Pancreas (tissue), 10 donors: ENCODE data around the gene GAP43. TPM values are rescaled to one million over a fixed set of nuclear protein-coding genes. Genes with fewer than 3 reads are reported as not detected.

Source experiments
- ATAC-seq, 4 donors: fragments of 200-7000 bp; cut with Tn5 transposase; one replicate each; pipeline versions ENCODE4 v1.8.0 to v1.9.1; 2020; ENCODE audit warnings: mild to moderate bottlenecking in 4 of 4, moderate library complexity in 4 of 4
- DNase-seq, 6 donors: peaks; one replicate each; pipeline ENCODE4 v3.0.0-alpha.2; 2020
- FAIRE-seq: peaks from 2 replicates; lab custom pipeline; 2012; peaks lifted over from hg19 to GRCh38; lab: Jason Lieb, UNC
- H3K27ac ChIP-seq, 4 donors: fragments of 200-600 bp; sonication (generic); 1 replicate in 3 of 4; 2 replicates in 1 of 4; pipeline versions ENCODE4 v1.5.0 to v1.8.0; 2020
- H3K27me3 ChIP-seq, 4 donors: fragments of 200-600 bp; one replicate each; pipeline ENCODE4 v1.8.0; 2021
- H3K36me3 ChIP-seq, 3 donors: fragments of 200-600 bp; sonication (generic) in 1 of 3; one replicate each; pipeline versions ENCODE4 v1.5.0 to v1.8.0; 2020 to 2021
- H3K4me1 ChIP-seq, 3 donors: fragments of 200-600 bp; one replicate each; pipeline ENCODE4 v1.8.0; 2021
- H3K4me3 ChIP-seq, 4 donors: fragments of 200-600 bp; sonication (generic) in 2 of 4; one replicate each; pipeline versions ENCODE4 v1.5.0 to v1.8.0; 2020 to 2021
- H3K9me3 ChIP-seq, 4 donors: fragments of 200-600 bp; one replicate each; pipeline ENCODE4 v1.8.0; 2021
- WGBS, 2 donors: extraction: QIAGEN DNeasy Blood & Tissue Kit; methylation state at CpG; one replicate each; pipeline ENCODE4 v1.1.7; 2013; 5-methylcytosine and 5-hydroxymethylcytosine counted together
- intact Hi-C, 3 donors: fragments of 100-400 bp; cut with DNase I; formaldehyde crosslinking; loops; one replicate each; pipeline versions ENCODE4 v1.11.1 to v1.14.2; 2022
- polyA plus RNA-seq, 2 donors: library from polyadenylated mRNA; stranded (reverse); fragments of 200-250 nt; gene quantifications; one replicate each; pipeline ENCODE4 v1.2.3, GENCODE V29; 2013
- total RNA-seq, 6 donors: library from RNA; stranded (reverse); fragmentation: NEBNext Ultra II Directional in 4 of 6; extraction: Animal tissue kit (Norgen Biotek cat#: 25700) in 4 of 6; gene quantifications; one replicate each; pipeline versions ENCODE4 v1.2.1 to v1.2.4, GENCODE V29; 2021 to 2023
- TF ChIP-seq, protein P1 (sequence below), 4 donors: fragments of 200-600 bp; sonication (generic) in 3 of 4; IDR thresholded peaks; one replicate each; pipeline versions ENCODE4 v1.5.0 to v1.8.0; 2021; ENCODE audit warnings: antibody characterized with exemption in 4 of 4
- donor health status: healthy with polysubstance abuse.
- donor health status: DM: no; HTN: no; CAD: no; lungs with moderate emphysema.
- donor health status: DM: no; HTN: no; CAD: no.
- donor health status: control.
- donor health status: control.
- donor health status: Bipolar disorder and iron deficiency.
- donor health status: DM: yes; HTN: yes; CAD: no.
- donor health status: DM: no; HTN: no; CAD: no.
- donor health status: DM: no; HTN: no; CAD: no.
- donor health status: DM: yes; HTN: yes; CAD: no.

GAP43 gene
- total and polyA plus RNA-seq, 8 donors: 0.09 to 2.2 (median 0.21) TPM

DNA sequence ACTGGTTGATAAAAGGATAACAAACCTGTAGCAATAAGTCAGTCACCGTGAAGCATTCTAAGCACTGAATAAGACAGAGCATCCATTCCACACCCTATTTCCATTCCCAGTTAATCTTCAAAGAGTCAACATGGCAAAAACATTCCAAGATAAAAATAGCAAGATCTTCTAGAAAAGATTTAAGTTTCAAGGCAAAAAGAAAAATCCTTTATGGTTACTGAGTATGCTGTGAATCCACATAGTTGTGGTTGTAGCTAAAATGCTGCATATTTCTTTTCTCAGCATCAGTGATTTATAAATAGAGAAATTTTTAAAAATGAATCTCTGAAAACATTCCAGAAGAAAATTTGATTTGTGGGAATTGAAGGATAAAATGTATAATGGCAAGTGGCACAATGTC lies 21.1 kb downstream of the GAP43 start:
- 57 to 68% methylated on average over 1 of the region's 1 CpG for WGBS, 2 donors
- Histone ChIP-seq H3K27me3 (no peaks in the 10 kb centered on the region), H3K27ac (no peak overlapping the region), H3K9me3 (no peaks in the 10 kb centered on the region), H3K36me3 (no peaks in the 10 kb centered on the region), H3K4me3 (no peak overlapping the region), H3K4me1 (no peaks in the 10 kb centered on the region)
- TF ChIP-seq, protein P1, sequence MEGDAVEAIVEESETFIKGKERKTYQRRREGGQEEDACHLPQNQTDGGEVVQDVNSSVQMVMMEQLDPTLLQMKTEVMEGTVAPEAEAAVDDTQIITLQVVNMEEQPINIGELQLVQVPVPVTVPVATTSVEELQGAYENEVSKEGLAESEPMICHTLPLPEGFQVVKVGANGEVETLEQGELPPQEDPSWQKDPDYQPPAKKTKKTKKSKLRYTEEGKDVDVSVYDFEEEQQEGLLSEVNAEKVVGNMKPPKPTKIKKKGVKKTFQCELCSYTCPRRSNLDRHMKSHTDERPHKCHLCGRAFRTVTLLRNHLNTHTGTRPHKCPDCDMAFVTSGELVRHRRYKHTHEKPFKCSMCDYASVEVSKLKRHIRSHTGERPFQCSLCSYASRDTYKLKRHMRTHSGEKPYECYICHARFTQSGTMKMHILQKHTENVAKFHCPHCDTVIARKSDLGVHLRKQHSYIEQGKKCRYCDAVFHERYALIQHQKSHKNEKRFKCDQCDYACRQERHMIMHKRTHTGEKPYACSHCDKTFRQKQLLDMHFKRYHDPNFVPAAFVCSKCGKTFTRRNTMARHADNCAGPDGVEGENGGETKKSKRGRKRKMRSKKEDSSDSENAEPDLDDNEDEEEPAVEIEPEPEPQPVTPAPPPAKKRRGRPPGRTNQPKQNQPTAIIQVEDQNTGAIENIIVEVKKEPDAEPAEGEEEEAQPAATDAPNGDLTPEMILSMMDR (IDR thresholded peaks at IDR 0.05): no peak
- no peak for ATAC-seq
- FAIRE-seq: no peak
- intact Hi-C loops: no loop called here
- no peak for DNase-seq

DNA sequence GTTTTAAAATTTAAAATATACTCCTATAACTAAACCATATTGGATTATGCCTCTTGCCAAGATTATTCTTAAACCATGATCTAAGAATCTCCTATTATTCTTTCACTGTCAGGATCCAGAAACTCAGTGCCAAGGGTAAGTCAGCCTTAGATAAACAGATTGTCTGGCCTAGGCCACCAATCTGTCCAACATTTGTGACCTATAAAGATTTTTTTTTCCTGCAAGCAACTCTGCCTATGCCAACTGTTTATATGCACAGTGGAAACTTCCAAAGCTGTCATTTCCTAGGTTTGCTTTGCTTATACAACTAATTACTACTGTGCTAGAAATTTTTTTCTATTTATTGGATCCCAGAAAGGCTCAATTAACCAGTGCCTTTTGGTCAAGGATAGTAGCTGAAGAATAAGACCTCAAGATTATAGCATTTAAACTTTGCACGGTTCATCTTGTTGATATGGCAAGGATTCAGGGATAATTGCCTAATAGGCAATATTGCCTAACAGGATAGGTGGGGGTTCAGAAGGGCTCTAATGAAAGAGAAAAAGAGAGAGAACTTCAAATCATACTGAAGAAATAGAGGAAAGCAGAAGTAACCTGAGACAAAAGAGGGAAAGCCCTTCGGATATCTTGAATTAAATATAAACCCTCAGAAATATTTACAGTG lies 22.8 kb downstream of the GAP43 start:
- Histone ChIP-seq H3K4me3 (no peak overlapping the region), H3K36me3 (no peaks in the 10 kb centered on the region), H3K27ac (no peak overlapping the region), H3K27me3 (no peaks in the 10 kb centered on the region), H3K9me3 (no peaks in the 10 kb centered on the region), H3K4me1 (no peaks in the 10 kb centered on the region)
- ATAC-seq (no peak), DNase-seq (no peak), FAIRE-seq (no peak)
- intact Hi-C loops: no loop called here
- TF ChIP-seq, protein P1 (IDR thresholded peaks at IDR 0.05): no peak
- 45 to 60% methylated on average over 2 of the region's 2 CpGs for WGBS, 2 donors

GRCh38 chr3:115648559-115648958 lies 25.2 kb downstream of the GAP43 start:
- FAIRE-seq: no peak
- Histone ChIP-seq H3K27me3 (no peaks in the 10 kb centered on the region), H3K4me1 (no peaks in the 10 kb centered on the region), H3K9me3 (no peaks in the 10 kb centered on the region), H3K27ac (no peak overlapping the region), H3K4me3 (no peak overlapping the region), H3K36me3 (no peaks in the 10 kb centered on the region)
- TF ChIP-seq, protein P1 (IDR thresholded peaks at IDR 0.05): no peak
- WGBS, 2 donors: 63 to 80% methylated on average over 1 of the region's 1 CpG
- ATAC-seq: no peak
- intact Hi-C loops: no loop called here
- no peak for DNase-seq

GRCh38 chr3:115651087-115651486 lies 27.8 kb downstream of the GAP43 start:
- 76 to 87% methylated on average over 1 of the region's 1 CpG for WGBS, 2 donors
- DNase-seq: no peak
- FAIRE-seq: no peak
- H3K27me3 ChIP-seq: no peaks in the 10 kb centered on the region
- H3K36me3 ChIP-seq: no peaks in the 10 kb centered on the region
- H3K9me3 ChIP-seq: no peaks in the 10 kb centered on the region
- TF ChIP-seq, protein P1 (IDR thresholded peaks at IDR 0.05): no peak
- no peak overlapping the region for H3K4me3 ChIP-seq
- H3K4me1 ChIP-seq: no peaks in the 10 kb centered on the region
- intact Hi-C loops: no loop called here
- ATAC-seq: no peak
- no peak overlapping the region for H3K27ac ChIP-seq

GRCh38 chr3:115651599-115651998 lies 28.3 kb downstream of the GAP43 start:
- WGBS, 2 donors: 70 to 96% methylated on average over 2 of the region's 2 CpGs

More at GRCh38 chr3:115651599-115651998, 28.3 kb downstream of the GAP43 start:
- H3K27ac ChIP-seq: no peak overlapping the region
- no peaks in the 10 kb centered on the region for H3K36me3 ChIP-seq
- intact Hi-C loops: no loop called here
- H3K4me1 ChIP-seq: no peaks in the 10 kb centered on the region
- TF ChIP-seq, protein P1 (IDR thresholded peaks at IDR 0.05): no peak
- ATAC-seq (no peak), FAIRE-seq (no peak), DNase-seq (no peak)
- no peaks in the 10 kb centered on the region for H3K27me3 ChIP-seq
- H3K4me3 ChIP-seq: no peak overlapping the region
- H3K9me3 ChIP-seq: no peaks in the 10 kb centered on the region
